Activated B cell treated with CpG ODN at 0.5 μM for 24 hours (primary cell): ENCODE data around the gene PROK1. TPM values are rescaled to one million over a fixed set of nuclear protein-coding genes. Genes with fewer than 3 reads are reported as not detected.

Experiments used
- ATAC-seq: fragments of 200-7000 bp; cut with Tn5 transposase; one replicate; pipeline ENCODE4 v1.10.0; 2021; ENCODE audit warnings: low read depth, mild to moderate bottlenecking, moderate library complexity
- CTCF ChIA-PET: fragments of 350-600 bp; sonication (Branson Sonifier 250); formaldehyde crosslinking; loops from one replicate; lab custom pipeline; 2021; ENCODE audit warnings: antibody characterized with exemption; lab: Charles Lee
- POLR2A ChIA-PET: fragments of 350-600 bp; sonication (Branson Sonifier 250); formaldehyde crosslinking; loops from one replicate; lab custom pipeline; 2021; ENCODE audit warnings: antibody characterized with exemption; lab: Charles Lee
- DNase-seq: peaks from one replicate; pipeline ENCODE4 v3.0.0; 2022
- H3K27ac Mint-ChIP-seq: one replicate; pipeline ENCODE4 v1.8.0; 2020; ENCODE audit warnings: mixed read lengths
- H3K27me3 Mint-ChIP-seq: one replicate; pipeline ENCODE4 v1.8.0; 2021; ENCODE audit warnings: mixed read lengths
- H3K36me3 Mint-ChIP-seq: one replicate; pipeline ENCODE4 v1.8.0; 2021; ENCODE audit warnings: low read depth, mixed read lengths
- H3K4me1 Mint-ChIP-seq: one replicate; pipeline ENCODE4 v1.8.0; 2021; ENCODE audit warnings: mixed read lengths
- H3K4me3 Mint-ChIP-seq: one replicate; pipeline ENCODE4 v1.8.0; 2020; ENCODE audit warnings: mild to moderate bottlenecking, mixed read lengths
- H3K9me3 Mint-ChIP-seq: one replicate; pipeline ENCODE4 v1.8.0; 2020; ENCODE audit warnings: mixed read lengths
- intact Hi-C: fragments of 100-400 bp; cut with micrococcal nuclease; formaldehyde crosslinking; loops from one replicate; pipeline ENCODE4 v1.15.1; 2024
- total RNA-seq: library from RNA; stranded (reverse); gene quantifications from 2 replicates; pipeline ENCODE4 v1.2.3, GENCODE V29; 2022
- TF ChIP-seq, protein P1 (sequence below): fragments of 200-600 bp; IDR thresholded peaks from one replicate; pipeline ENCODE4 v1.8.0; 2022; ENCODE audit warnings: antibody characterized with exemption, mild to moderate bottlenecking

The PROK1 gene
- total RNA-seq, 1 donor from 2014 or later = not detected

DNA sequence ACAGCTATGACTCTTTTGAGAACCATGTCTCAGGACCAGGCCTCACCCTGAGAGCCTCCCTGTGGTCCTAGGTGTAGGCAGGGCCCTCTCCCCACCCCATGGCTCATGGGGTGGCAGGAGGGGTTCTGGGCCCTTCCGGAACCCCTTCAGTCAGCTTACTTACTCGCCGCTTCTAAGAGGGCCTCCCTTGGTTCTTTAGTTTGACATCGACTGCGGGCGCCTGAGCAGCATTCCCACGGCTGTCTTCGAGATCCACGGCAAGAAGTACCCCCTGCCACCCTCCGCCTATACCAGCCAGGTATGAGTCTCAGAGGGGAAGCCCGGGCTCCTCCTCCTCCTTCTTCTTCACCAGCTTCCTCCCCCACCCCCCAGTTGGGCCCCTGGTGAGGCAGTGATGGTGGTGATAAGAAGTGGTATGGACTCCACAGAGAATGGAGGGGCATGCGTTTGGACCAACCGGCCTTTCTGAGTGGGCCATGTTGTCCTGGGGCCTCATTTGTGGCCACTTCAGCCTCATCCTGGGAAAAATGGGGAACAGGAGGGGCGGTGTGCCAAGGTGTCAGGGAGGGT is 39.1 kb downstream of the PROK1 start:
- Mint-ChIP-seq H3K4me1 (no peaks in the 10 kb centered on the region), H3K27ac (no peak overlapping the region), H3K9me3 (no peaks in the 10 kb centered on the region), H3K27me3 (peaks cover 6% of the 10 kb centered on the region), H3K36me3 (no peaks in the 10 kb centered on the region), H3K4me3 (no peak overlapping the region)
- intact Hi-C loops = loop anchor here (10.0 kb wide), 1 partner anchor 845 kb away; no protein-coding TSS in a partner anchor
- ATAC-seq (no peak), DNase-seq (no peak)
- ChIA-PET POLR2A (no interaction called here), CTCF (no interaction called here)
- TF ChIP-seq, protein P1, sequence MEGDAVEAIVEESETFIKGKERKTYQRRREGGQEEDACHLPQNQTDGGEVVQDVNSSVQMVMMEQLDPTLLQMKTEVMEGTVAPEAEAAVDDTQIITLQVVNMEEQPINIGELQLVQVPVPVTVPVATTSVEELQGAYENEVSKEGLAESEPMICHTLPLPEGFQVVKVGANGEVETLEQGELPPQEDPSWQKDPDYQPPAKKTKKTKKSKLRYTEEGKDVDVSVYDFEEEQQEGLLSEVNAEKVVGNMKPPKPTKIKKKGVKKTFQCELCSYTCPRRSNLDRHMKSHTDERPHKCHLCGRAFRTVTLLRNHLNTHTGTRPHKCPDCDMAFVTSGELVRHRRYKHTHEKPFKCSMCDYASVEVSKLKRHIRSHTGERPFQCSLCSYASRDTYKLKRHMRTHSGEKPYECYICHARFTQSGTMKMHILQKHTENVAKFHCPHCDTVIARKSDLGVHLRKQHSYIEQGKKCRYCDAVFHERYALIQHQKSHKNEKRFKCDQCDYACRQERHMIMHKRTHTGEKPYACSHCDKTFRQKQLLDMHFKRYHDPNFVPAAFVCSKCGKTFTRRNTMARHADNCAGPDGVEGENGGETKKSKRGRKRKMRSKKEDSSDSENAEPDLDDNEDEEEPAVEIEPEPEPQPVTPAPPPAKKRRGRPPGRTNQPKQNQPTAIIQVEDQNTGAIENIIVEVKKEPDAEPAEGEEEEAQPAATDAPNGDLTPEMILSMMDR = no peak

- no peak for ATAC-seq
- ChIA-PET CTCF (no interaction called here), POLR2A (no interaction called here)
- Mint-ChIP-seq H3K36me3 (no peaks in the 10 kb centered on the region), H3K4me1 (no peaks in the 10 kb centered on the region), H3K27ac (no peak overlapping the region), H3K27me3 (peaks cover 6% of the 10 kb centered on the region), H3K4me3 (no peak overlapping the region), H3K9me3 (no peaks in the 10 kb centered on the region)
- intact Hi-C loops = loop anchor here (10.0 kb wide), 1 partner anchor 846 kb away; no protein-coding TSS in a partner anchor
- DNase-seq = no peak
- TF ChIP-seq, protein P1 = no peak
Observed at GRCh38 chr1:110490791-110491451, 40.0 kb downstream of the PROK1 start.

- intact Hi-C loops = loop anchor here (10.0 kb wide), 1 partner anchor 848 kb away; no protein-coding TSS in a partner anchor
- DNase-seq (no peak), ATAC-seq (no peak)
- no peak overlapping the region for H3K27ac Mint-ChIP-seq
- H3K4me1 Mint-ChIP-seq = no peaks in the 10 kb centered on the region
- CTCF ChIA-PET = interaction anchor here (1.3 kb wide), 1 partner anchor 285 kb away, joined by 3 read pairs; no protein-coding TSS in a partner anchor
- H3K9me3 Mint-ChIP-seq = no peaks in the 10 kb centered on the region
- POLR2A ChIA-PET = no interaction called here
- H3K4me3 Mint-ChIP-seq = no peak overlapping the region
- H3K36me3 Mint-ChIP-seq = no peaks in the 10 kb centered on the region
- TF ChIP-seq, protein P1 = no peak
- H3K27me3 Mint-ChIP-seq = peaks cover 2% of the 10 kb centered on the region
Observed at GRCh38 chr1:110492573-110492972, 41.6 kb downstream of the PROK1 start.

DNA sequence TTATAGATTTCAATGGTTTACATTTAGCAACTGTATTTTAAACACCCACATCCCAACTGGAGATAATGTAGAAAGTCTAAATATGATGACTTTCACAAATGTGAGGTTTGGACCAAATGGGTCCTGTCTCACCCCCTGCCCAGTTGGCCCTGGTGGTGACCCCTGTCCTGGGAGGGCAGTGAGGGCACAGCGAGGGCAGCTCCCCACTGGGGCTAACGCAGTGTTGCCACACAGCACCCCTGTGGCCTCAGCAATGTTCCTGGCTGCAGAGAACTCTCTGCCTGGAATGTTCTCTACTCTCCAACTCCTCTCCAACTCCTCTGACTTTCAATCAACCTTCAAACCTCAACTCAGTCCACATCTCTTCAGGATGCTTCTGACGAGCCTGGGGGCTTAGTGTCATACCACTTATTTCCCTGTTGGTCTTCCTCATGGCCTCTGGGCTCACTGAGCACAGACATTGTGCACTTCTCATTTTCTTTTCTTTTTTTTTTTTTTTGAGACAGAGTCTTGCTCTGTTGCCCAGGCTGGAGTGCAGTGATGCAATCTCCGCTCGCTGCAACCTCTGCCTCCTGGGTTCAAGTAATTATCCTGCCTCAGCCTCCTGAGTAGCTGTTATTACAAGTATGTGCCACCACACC is 42.2 kb downstream of the PROK1 start:
- H3K4me1 Mint-ChIP-seq = no peaks in the 10 kb centered on the region
- H3K27me3 Mint-ChIP-seq = no peaks in the 10 kb centered on the region
- no peaks in the 10 kb centered on the region for H3K9me3 Mint-ChIP-seq
- intact Hi-C loops = loop anchor here (10.0 kb wide), 1 partner anchor 848 kb away; no protein-coding TSS in a partner anchor
- ChIA-PET POLR2A (no interaction called here), CTCF (no interaction called here)
- ATAC-seq (no peak), DNase-seq (no peak)
- H3K4me3 Mint-ChIP-seq = no peak overlapping the region
- no peaks in the 10 kb centered on the region for H3K36me3 Mint-ChIP-seq
- no peak overlapping the region for H3K27ac Mint-ChIP-seq
- TF ChIP-seq, protein P1 = no peak

DNA sequence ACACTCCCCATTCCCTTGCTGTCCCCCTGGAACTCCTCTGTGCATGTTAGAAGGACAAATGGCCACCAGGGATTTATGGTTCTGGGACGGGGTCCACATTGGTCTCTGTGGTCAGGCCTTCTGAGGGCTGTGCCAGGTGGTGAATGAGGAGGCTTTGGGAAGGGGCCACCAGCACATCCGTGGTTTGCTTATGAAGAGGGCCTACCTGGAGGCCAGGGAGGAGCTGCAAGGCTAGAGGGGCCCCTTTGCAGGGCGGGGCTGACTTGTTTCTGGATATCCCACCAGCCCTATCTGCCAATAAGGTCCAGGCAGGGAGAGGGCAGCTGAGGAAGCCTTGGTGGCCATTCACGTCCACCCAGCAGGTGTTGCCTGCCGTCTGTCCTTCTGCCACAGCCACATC is 43.1 kb downstream of the PROK1 start:
- intact Hi-C loops = loop anchor here (10.0 kb wide), 1 partner anchor 849 kb away; no protein-coding TSS in a partner anchor
- no peaks in the 10 kb centered on the region for H3K4me1 Mint-ChIP-seq
- no peaks in the 10 kb centered on the region for H3K36me3 Mint-ChIP-seq

More for the DNA sequence above, 43.1 kb downstream of the PROK1 start:
- Mint-ChIP-seq H3K4me3 (no peak overlapping the region), H3K27ac (no peak overlapping the region), H3K9me3 (no peaks in the 10 kb centered on the region), H3K27me3 (no peaks in the 10 kb centered on the region)
- TF ChIP-seq, protein P1 = no peak
- CTCF ChIA-PET = interaction anchor here (1.3 kb wide), 1 partner anchor 30 kb away, joined by 3 read pairs; no protein-coding TSS in a partner anchor
- ATAC-seq (no peak), DNase-seq (no peak)
- POLR2A ChIA-PET = no interaction called here
